HG03175 (cell line): ENCODE results near the gene ESRP2.

ENCODE experiments used
- ATAC-seq: cut with Tn5 transposase; IDR thresholded peaks from one replicate; pipeline ENCODE4 v1.9.1; 2021; ENCODE audit warnings: mild to moderate bottlenecking, moderate library complexity; ENCODE audit not compliant: unreplicated experiment

The ESRP2 gene

GRCh38 chr16:68227183-68227793, 8.6 kb downstream of the ESRP2 start:
- no peak for ATAC-seq

GRCh38 chr16:68226116-68226515, 9.8 kb downstream of the ESRP2 start:
- no peak for ATAC-seq

- no peak for ATAC-seq
These were observed 12.9 kb downstream of the ESRP2 start for GRCh38 chr16:68223072-68223471.

GRCh38 chr16:68219725-68220351, 16.1 kb downstream of the ESRP2 start:
- ATAC-seq: no peak

- ATAC-seq: no peak
These were observed 18.4 kb downstream of the ESRP2 start for GRCh38 chr16:68217506-68217905.

GRCh38 chr16:68216240-68216639, 19.7 kb downstream of the ESRP2 start:
- ATAC-seq: no peak

GRCh38 chr16:68215302-68215701, 20.6 kb downstream of the ESRP2 start:
- no peak for ATAC-seq

- no peak for ATAC-seq
These were observed 21.2 kb downstream of the ESRP2 start for GRCh38 chr16:68214726-68215125.

- no peak for ATAC-seq
These were observed 29.7 kb downstream of the ESRP2 start for GRCh38 chr16:68206245-68206644.

GRCh38 chr16:68202091-68202519, 33.8 kb downstream of the ESRP2 start:
- no peak for ATAC-seq

- ATAC-seq: no peak
These were observed 35.7 kb downstream of the ESRP2 start for GRCh38 chr16:68200088-68200783.

GRCh38 chr16:68197250-68197649, 38.7 kb downstream of the ESRP2 start:
- no peak for ATAC-seq

- ATAC-seq: no peak
These were observed 41.7 kb downstream of the ESRP2 start for GRCh38 chr16:68194251-68194650.

- no peak for ATAC-seq
These were observed 45.0 kb downstream of the ESRP2 start for GRCh38 chr16:68190736-68191510.

GRCh38 chr16:68190081-68190480, 45.8 kb downstream of the ESRP2 start:
- no peak for ATAC-seq

- ATAC-seq: no peak
These were observed 47.8 kb downstream of the ESRP2 start for GRCh38 chr16:68188170-68188569.

GRCh38 chr16:68187505-68187904, 48.4 kb downstream of the ESRP2 start:
- ATAC-seq: no peak

GRCh38 chr16:68186877-68187276, 49.0 kb downstream of the ESRP2 start:
- ATAC-seq: no peak

- no peak for ATAC-seq
These were observed 52.9 kb downstream of the ESRP2 start for GRCh38 chr16:68183046-68183445.

- ATAC-seq: no peak
These were observed 56.1 kb downstream of the ESRP2 start for GRCh38 chr16:68179855-68180254.

- ATAC-seq: no peak
These were observed 56.6 kb downstream of the ESRP2 start for GRCh38 chr16:68179196-68179795.
